GM12878 (cell line): ENCODE measurements around the gene HNRNPLL. TPM values are rescaled to one million over a fixed set of nuclear protein-coding genes. Genes with fewer than 3 reads are reported as not detected.

Experiments
- ATAC-seq: fragments of 200-7000 bp; cut with Tn5 transposase; 3 replicates; pipeline ENCODE4 v1.9.1; 2020; ENCODE audit warnings: mild to moderate bottlenecking, moderate library complexity
- BruUV-seq: library from RNA; stranded (reverse); fragments of 400-500 nt; replicated peaks from 2 replicates; lab custom pipeline; 2021; lab: Mats Ljungman, UMichigan
- CTCF ChIA-PET: fragments of 300-600 bp; sonication (Branson Sonifier 250); formaldehyde crosslinking; extraction: SDS; loops from one replicate; lab custom pipeline; 2021; ENCODE audit warnings: inconsistent platforms; lab: Yijun Ruan, JAX
- POLR2A ChIA-PET: fragments of 350-600 bp; formaldehyde crosslinking; extraction: SDS; loops from one replicate; lab custom pipeline; 2021; ENCODE audit warnings: inconsistent platforms; lab: Charles Lee
- RAD21 ChIA-PET: fragments of 300-600 bp; sonication (Branson Sonifier 250); formaldehyde crosslinking; loops from one replicate; lab custom pipeline; 2023; ENCODE audit warnings: antibody characterized with exemption; ENCODE audit not compliant: unreplicated experiment; lab: Charles Lee
- SMC1A ChIA-PET: fragments of 300-600 bp; sonication (Branson Sonifier 250); formaldehyde crosslinking; loops from one replicate; lab custom pipeline; 2023; ENCODE audit not compliant: unreplicated experiment, uncharacterized antibody; lab: Charles Lee
- DNase-seq: peaks from one replicate; pipeline ENCODE4 v3.0.0-alpha.2; 2011; ENCODE audit warnings: low read depth, low spot score
- FAIRE-seq: peaks from 3 replicates; lab custom pipeline; 2011; peaks lifted over from hg19 to GRCh38; lab: Jason Lieb, UNC
- H2AFZ ChIP-seq: 2 replicates; pipeline ENCODE4 v1.6.0; 2011; ENCODE audit warnings: low read depth, low read length, control low read depth; ENCODE audit not compliant: control insufficient read depth
- H3K27ac ChIP-seq: 2 replicates; pipeline ENCODE4 v1.5.1; 2011; ENCODE audit warnings: control low read depth; ENCODE audit not compliant: control insufficient read depth, insufficient read depth
- H3K27me3 ChIP-seq, 2 experiments: replicated peaks in 1 of 2; 2 replicates each; pipeline versions ENCODE4 v1.6.0 to v1.6.1; 2011; ENCODE audit warnings: low read length in 1 of 2; ENCODE audit not compliant: control insufficient read depth in 2 of 2, insufficient read depth in 2 of 2
- H3K36me3 ChIP-seq, 2 experiments: 2 replicates each; pipeline ENCODE4 v1.5.1; 2011; ENCODE audit warnings: low read length in 1 of 2; ENCODE audit not compliant: control insufficient read depth in 2 of 2, insufficient read depth in 2 of 2
- H3K4me1 ChIP-seq: 2 replicates; pipeline ENCODE4 v1.6.1; 2011; ENCODE audit warnings: mild to moderate bottlenecking, low read length, moderate library complexity, mixed read lengths; ENCODE audit not compliant: control insufficient read depth, insufficient read depth
- H3K4me2 ChIP-seq: 2 replicates; pipeline ENCODE4 v1.6.0; 2011; ENCODE audit warnings: control low read depth; ENCODE audit not compliant: control insufficient read depth, insufficient read depth
- H3K4me3 ChIP-seq: fragments of 200-600 bp; sonication (generic); 2 replicates; pipeline ENCODE4 v1.5.1; 2016
- H3K79me2 ChIP-seq: 2 replicates; pipeline ENCODE4 v1.6.0; 2011; ENCODE audit warnings: low read length; ENCODE audit not compliant: control insufficient read depth, insufficient read depth
- H3K9ac ChIP-seq: 2 replicates; pipeline ENCODE4 v1.8.0; 2011; ENCODE audit warnings: low read length, control low read depth, mixed read lengths; ENCODE audit not compliant: control insufficient read depth, insufficient read depth
- H3K9me3 ChIP-seq: replicated peaks from 3 replicates; pipeline ENCODE4 v1.5.1; 2011; ENCODE audit warnings: mild to moderate bottlenecking, low read length; ENCODE audit not compliant: control insufficient read depth, insufficient read depth
- H4K20me1 ChIP-seq: 2 replicates; pipeline ENCODE4 v1.6.0; 2011; ENCODE audit not compliant: control insufficient read depth, insufficient read depth
- CREM ChIP-seq: IDR thresholded peaks from 2 replicates; pipeline ENCODE4 v1.6.1; 2014; ENCODE audit warnings: antibody characterized with exemption, low read depth
- IRF4 ChIP-seq: IDR thresholded peaks from 2 replicates; pipeline ENCODE4 v1.6.1; 2011; ENCODE audit warnings: low read depth, low read length
- RAD21 ChIP-seq: IDR thresholded peaks from 2 replicates; pipeline ENCODE4 v1.6.1; 2011; ENCODE audit warnings: mild to moderate bottlenecking, low read depth, low read length, moderate library complexity; ENCODE audit not compliant: insufficient read depth
- RELA ChIP-seq: fragments of 450-650 bp; IDR thresholded peaks from 2 replicates; pipeline ENCODE4 v1.8.0; 2014; ENCODE audit warnings: borderline replicate concordance; ENCODE audit not compliant: partially characterized antibody
- SMARCA5 ChIP-seq: fragments of 450-650 bp; IDR thresholded peaks from 2 replicates; pipeline ENCODE4 v1.6.1; 2017; ENCODE audit warnings: mild to moderate bottlenecking
- SMC3 ChIP-seq: IDR thresholded peaks from 2 replicates; pipeline ENCODE4 v1.6.1; 2011; ENCODE audit warnings: low read length, improper control_type of control experiment, borderline replicate concordance
- STAT1 ChIP-seq: fragments of 450-650 bp; conservative IDR thresholded peaks from 2 replicates; pipeline ENCODE4 v1.6.1; 2014; ENCODE audit warnings: antibody characterized with exemption, mild to moderate bottlenecking
- ZNF274 ChIP-seq: IDR thresholded peaks from one replicate; pipeline ENCODE4 v1.8.0; 2011; ENCODE audit not compliant: insufficient read length, insufficient read depth
- ZNF384 ChIP-seq: IDR thresholded peaks from 2 replicates; pipeline ENCODE4 v1.6.1; 2012; ENCODE audit warnings: low read depth, mild to moderate bottlenecking, low read length, improper control_type of control experiment, borderline replicate concordance
- WGBS: methylation state at CpG from one replicate; pipeline ENCODE4 v1.1.6; 2016; ENCODE audit warnings: low lambda C conversion rate; ENCODE audit not compliant: insufficient replicate concordance, insufficient coverage; ENCODE audit errors: missing lambda C conversion rate; 5-methylcytosine and 5-hydroxymethylcytosine counted together
- in situ Hi-C: fragments of 300-500 bp; cut with MboI; formaldehyde crosslinking; loops from 9 replicates; pipeline ENCODE4 v1.14.3; 2018; ENCODE audit warnings: mixed read lengths
- intact Hi-C: fragments of 100-400 bp; cut with micrococcal nuclease; formaldehyde crosslinking; loops from one replicate; pipeline ENCODE4 v1.14.2; 2022; ENCODE audit not compliant: unreplicated experiment
- polyA plus RNA-seq, 11 experiments: library from polyadenylated mRNA; depleted of rRNA in 4 of 11; unstranded in 6 of 11; stranded (reverse) in 5 of 11; fragments of >200 nt; fragmentation: Nextera tagmentation in 4 of 11; fragmentation: Illumina TruSeq in 1 of 11; extraction: Ambion mirVana in 4 of 11; extraction: Trizol in 1 of 11; gene quantifications; 1 replicate in 1 of 11; 2 replicates in 10 of 11; pipeline versions ENCODE4 v1.2.1 to v1.2.3, GENCODE V29; 2011 to 2016; ENCODE audit warnings: inconsistent platforms in 2 of 11, missing spikeins in 2 of 11, low read depth in 1 of 11
- total RNA-seq, 4 experiments: library from RNA; depleted of rRNA in 3 of 4; stranded (reverse); fragments of >200 nt in 3 of 4; fragmentation: Illumina TruSeq in 1 of 4; extraction: Trizol in 1 of 4; gene quantifications; 2 replicates each; pipeline versions ENCODE4 v1.2.1 to v1.2.3, GENCODE V29; 2013 to 2021
- TF ChIP-seq, protein P1 (sequence below): IDR thresholded peaks from 2 replicates; pipeline ENCODE4 v1.6.1; 2012; ENCODE audit warnings: mild to moderate bottlenecking, low read depth, low read length
- TF ChIP-seq, protein P2 (sequence below): fragments of 450-650 bp; IDR thresholded peaks from 2 replicates; pipeline ENCODE4 v1.6.1; 2017; ENCODE audit warnings: mild to moderate bottlenecking
- TF ChIP-seq, protein P3 (sequence below), 3 experiments: IDR thresholded peaks in 2 of 3; conservative IDR thresholded peaks in 1 of 3; 2 replicates each; pipeline ENCODE4 v1.5.1; 2011; ENCODE audit warnings: low read depth in 3 of 3, low read length in 3 of 3, mild to moderate bottlenecking in 3 of 3, control low read depth in 2 of 3, moderate library complexity in 2 of 3, inconsistent platforms in 1 of 3, mixed read lengths in 1 of 3; ENCODE audit not compliant: control insufficient read depth in 2 of 3, insufficient read depth in 1 of 3; ENCODE audit errors: extremely low read depth in 1 of 3

Gene HNRNPLL
- total and polyA plus RNA-seq, 10 of the 15 experiments (the other 5 are each of a cell fraction or from before 2014, with no cell fraction given): 0.98 to 27.1 (median 2.9) TPM

DNA sequence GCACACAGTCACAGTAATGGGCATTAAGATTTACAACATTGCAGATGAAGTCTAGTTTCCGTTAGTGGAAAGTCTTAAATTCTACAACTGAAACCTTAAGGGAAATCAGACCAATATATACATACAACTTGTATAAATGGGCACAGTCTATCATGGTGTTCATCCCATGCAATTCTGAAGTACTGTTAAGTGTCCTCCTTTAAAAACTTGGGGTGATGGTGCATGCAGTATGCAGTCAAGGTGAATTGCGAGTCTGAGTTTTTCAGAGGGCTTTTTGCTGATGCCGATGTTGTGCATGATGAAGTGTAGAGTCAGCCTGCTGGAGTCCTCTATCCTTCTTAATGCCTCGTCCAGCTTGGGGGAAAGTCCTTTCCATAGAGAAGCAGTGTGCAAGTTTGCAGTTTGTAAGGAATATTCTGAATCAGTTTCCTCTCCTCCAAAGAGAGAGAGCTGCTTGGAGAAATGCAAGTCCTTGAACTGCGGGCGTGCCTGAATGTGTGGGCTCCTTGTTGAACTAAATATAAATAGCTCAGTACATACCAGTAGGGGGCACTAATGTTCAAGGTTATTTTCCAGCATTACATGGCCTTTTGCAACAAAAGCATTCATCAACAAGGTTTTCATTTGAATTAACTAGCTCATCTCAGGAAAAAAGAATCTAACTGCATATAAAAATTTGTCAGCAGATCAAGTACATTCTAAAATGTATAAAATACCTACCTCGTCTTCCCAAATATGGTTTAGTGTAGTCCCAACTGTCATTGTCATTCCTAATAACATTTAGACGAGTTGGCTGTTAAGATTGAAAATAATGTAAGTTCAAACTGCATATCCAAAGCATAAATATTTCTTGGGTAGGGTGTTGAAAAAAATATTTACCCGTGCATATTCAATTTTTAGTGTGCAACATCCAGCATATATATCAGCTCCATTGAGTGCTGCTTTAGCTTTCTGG lies 21.3 kb downstream of the HNRNPLL start:
- ChIA-PET RAD21 (interaction anchor here (0.7 to 9.1 kb wide), 53 partner anchors 8 to 366 kb away, joined by 3 to 134 read pairs (median 4); partner anchors contain the start of genes HNRNPLL and SRSF7), CTCF (interaction anchor here (0.7 to 15.3 kb wide), 60 partner anchors 9 to 1185 kb away, joined by 3 to 370 read pairs (median 5); partner anchors contain the start of genes GALM, HNRNPLL and SRSF7), SMC1A (interaction anchor here (0.7 to 11.9 kb wide), 57 partner anchors 9 to 647 kb away, joined by 3 to 201 read pairs (median 5); partner anchors contain the start of genes DHX57, HNRNPLL, MORN2 and SRSF7), POLR2A (interaction anchor here (0.6 to 1.4 kb wide), 6 partner anchors 16 to 254 kb away, joined by 3 read pairs; no protein-coding TSS in a partner anchor)
- Histone ChIP-seq H3K9ac (no peak overlapping the region), H3K4me2 (no peak overlapping the region), H4K20me1 (no peaks in the 10 kb centered on the region), H2AFZ (no peak overlapping the region), H3K27ac (no peak overlapping the region), H3K9me3 (no peaks in the 10 kb centered on the region), H3K4me1 (no peaks in the 10 kb centered on the region), H3K36me3 (no peaks in the 10 kb centered on the region), H3K4me3 (no peak overlapping the region), H3K27me3 (no peaks in the 10 kb centered on the region), H3K79me2 (no peaks in the 10 kb centered on the region)
- WGBS: 37% methylated on average over 9 of the region's 9 CpGs
- peak; percentile 23 for DNase-seq
- ATAC-seq: peak; percentile 92
- BruUV-seq: no TSS peak
- in situ Hi-C loops: loop anchor here (5.0 kb wide), 1 partner anchor 151 kb away; no protein-coding TSS in a partner anchor
- intact Hi-C loops: loop anchor here (1.0 to 2.0 kb wide), 3 partner anchors 145 to 254 kb away; no protein-coding TSS in a partner anchor
- peak; percentile 84 for FAIRE-seq
- TF ChIP-seq CREM (no peak), SMC3 (peak; percentile 81; the same call in 1 of the 2 replicates), ZNF274 (no peak), RAD21 (peak; percentile 88), SMARCA5 (no peak), IRF4 (no peak), ZNF384 (no peak), RELA (peak; percentile 37), STAT1 (0 out of 2 replicates have a peak, but pooled peaks have one; percentile 21)
- TF ChIP-seq, protein P1, sequence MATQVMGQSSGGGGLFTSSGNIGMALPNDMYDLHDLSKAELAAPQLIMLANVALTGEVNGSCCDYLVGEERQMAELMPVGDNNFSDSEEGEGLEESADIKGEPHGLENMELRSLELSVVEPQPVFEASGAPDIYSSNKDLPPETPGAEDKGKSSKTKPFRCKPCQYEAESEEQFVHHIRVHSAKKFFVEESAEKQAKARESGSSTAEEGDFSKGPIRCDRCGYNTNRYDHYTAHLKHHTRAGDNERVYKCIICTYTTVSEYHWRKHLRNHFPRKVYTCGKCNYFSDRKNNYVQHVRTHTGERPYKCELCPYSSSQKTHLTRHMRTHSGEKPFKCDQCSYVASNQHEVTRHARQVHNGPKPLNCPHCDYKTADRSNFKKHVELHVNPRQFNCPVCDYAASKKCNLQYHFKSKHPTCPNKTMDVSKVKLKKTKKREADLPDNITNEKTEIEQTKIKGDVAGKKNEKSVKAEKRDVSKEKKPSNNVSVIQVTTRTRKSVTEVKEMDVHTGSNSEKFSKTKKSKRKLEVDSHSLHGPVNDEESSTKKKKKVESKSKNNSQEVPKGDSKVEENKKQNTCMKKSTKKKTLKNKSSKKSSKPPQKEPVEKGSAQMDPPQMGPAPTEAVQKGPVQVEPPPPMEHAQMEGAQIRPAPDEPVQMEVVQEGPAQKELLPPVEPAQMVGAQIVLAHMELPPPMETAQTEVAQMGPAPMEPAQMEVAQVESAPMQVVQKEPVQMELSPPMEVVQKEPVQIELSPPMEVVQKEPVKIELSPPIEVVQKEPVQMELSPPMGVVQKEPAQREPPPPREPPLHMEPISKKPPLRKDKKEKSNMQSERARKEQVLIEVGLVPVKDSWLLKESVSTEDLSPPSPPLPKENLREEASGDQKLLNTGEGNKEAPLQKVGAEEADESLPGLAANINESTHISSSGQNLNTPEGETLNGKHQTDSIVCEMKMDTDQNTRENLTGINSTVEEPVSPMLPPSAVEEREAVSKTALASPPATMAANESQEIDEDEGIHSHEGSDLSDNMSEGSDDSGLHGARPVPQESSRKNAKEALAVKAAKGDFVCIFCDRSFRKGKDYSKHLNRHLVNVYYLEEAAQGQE: no peak
- TF ChIP-seq, protein P2, sequence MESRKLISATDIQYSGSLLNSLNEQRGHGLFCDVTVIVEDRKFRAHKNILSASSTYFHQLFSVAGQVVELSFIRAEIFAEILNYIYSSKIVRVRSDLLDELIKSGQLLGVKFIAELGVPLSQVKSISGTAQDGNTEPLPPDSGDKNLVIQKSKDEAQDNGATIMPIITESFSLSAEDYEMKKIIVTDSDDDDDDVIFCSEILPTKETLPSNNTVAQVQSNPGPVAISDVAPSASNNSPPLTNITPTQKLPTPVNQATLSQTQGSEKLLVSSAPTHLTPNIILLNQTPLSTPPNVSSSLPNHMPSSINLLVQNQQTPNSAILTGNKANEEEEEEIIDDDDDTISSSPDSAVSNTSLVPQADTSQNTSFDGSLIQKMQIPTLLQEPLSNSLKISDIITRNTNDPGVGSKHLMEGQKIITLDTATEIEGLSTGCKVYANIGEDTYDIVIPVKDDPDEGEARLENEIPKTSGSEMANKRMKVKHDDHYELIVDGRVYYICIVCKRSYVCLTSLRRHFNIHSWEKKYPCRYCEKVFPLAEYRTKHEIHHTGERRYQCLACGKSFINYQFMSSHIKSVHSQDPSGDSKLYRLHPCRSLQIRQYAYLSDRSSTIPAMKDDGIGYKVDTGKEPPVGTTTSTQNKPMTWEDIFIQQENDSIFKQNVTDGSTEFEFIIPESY: no peak
- TF ChIP-seq, protein P3, sequence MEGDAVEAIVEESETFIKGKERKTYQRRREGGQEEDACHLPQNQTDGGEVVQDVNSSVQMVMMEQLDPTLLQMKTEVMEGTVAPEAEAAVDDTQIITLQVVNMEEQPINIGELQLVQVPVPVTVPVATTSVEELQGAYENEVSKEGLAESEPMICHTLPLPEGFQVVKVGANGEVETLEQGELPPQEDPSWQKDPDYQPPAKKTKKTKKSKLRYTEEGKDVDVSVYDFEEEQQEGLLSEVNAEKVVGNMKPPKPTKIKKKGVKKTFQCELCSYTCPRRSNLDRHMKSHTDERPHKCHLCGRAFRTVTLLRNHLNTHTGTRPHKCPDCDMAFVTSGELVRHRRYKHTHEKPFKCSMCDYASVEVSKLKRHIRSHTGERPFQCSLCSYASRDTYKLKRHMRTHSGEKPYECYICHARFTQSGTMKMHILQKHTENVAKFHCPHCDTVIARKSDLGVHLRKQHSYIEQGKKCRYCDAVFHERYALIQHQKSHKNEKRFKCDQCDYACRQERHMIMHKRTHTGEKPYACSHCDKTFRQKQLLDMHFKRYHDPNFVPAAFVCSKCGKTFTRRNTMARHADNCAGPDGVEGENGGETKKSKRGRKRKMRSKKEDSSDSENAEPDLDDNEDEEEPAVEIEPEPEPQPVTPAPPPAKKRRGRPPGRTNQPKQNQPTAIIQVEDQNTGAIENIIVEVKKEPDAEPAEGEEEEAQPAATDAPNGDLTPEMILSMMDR (IDR thresholded peaks at IDR 0.05 in 2 of 3, conservative IDR thresholded peaks at IDR 0.05 in 1 of 3; ENCODE audit: control insufficient read depth in 2 of 3, extremely low read depth in 1 of 3, insufficient read depth in 1 of 3, low read depth in 3 of 3, low read length in 3 of 3): peak; percentile 47 to 73 (median 60); a peak in 5 of 6 replicates
